ENCODE data around the gene CD8B.

Gene CD8B

DNA sequence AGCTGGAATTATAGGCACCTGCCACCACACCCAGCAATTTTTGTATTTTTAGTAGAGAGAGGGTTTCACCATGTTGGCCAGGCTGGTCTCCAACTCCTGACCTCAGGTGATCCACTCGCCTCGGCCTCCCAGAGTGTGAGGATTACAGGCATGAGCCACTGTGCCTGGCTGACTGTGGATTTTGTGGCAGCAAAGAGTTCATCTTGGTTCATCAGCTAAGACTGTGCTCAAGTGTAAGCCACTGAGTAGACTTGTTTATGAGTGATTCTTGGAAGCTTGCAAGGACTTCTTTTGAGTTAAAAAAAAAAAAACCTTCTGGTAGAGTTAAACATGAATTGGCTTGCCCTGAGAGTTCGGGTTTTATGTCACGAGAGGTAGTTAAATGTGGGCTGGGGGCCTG is 34.7 kb downstream of the CD8B start:
- H3K4me2 ChIP-seq (ENCODE audit: low read length) = no peak overlapping the region
- no peak overlapping the region for H3K9ac ChIP-seq (ENCODE audit: low read length)
- H3K4me3 ChIP-seq (ENCODE audit: low read depth, low read length, poor library complexity, severe bottlenecking) = no peak overlapping the region
- H3K27me3 ChIP-seq (ENCODE audit: insufficient read depth, low read length) = no peaks in the 10 kb centered on the region
- no peaks in the 10 kb centered on the region for H3F3A ChIP-seq (ENCODE audit: insufficient read depth, low read length)
- H3K27ac ChIP-seq (ENCODE audit: low read depth, low read length, poor library complexity, severe bottlenecking) = no peak overlapping the region
- no peaks in the 10 kb centered on the region for H3K36me3 ChIP-seq (ENCODE audit: insufficient read depth, low read length)
- no peaks in the 10 kb centered on the region for H3K4me1 ChIP-seq (ENCODE audit: insufficient read depth, low read length, severe bottlenecking)
- H2AFZ ChIP-seq (ENCODE audit: low read length) = no peak overlapping the region
- TF ChIP-seq, protein P1, sequence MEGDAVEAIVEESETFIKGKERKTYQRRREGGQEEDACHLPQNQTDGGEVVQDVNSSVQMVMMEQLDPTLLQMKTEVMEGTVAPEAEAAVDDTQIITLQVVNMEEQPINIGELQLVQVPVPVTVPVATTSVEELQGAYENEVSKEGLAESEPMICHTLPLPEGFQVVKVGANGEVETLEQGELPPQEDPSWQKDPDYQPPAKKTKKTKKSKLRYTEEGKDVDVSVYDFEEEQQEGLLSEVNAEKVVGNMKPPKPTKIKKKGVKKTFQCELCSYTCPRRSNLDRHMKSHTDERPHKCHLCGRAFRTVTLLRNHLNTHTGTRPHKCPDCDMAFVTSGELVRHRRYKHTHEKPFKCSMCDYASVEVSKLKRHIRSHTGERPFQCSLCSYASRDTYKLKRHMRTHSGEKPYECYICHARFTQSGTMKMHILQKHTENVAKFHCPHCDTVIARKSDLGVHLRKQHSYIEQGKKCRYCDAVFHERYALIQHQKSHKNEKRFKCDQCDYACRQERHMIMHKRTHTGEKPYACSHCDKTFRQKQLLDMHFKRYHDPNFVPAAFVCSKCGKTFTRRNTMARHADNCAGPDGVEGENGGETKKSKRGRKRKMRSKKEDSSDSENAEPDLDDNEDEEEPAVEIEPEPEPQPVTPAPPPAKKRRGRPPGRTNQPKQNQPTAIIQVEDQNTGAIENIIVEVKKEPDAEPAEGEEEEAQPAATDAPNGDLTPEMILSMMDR (IDR thresholded peaks at IDR 0.05; ENCODE audit: low read length) = no peak
- TF ChIP-seq EZH2 (IDR thresholded peaks at IDR 0.05; ENCODE audit: borderline replicate concordance, low read length) = no peak
- H3K9me3 ChIP-seq (ENCODE audit: low read length) = no peaks in the 10 kb centered on the region
- no peaks in the 10 kb centered on the region for H3K79me2 ChIP-seq (ENCODE audit: insufficient read depth, low read length)
- no peaks in the 10 kb centered on the region for H4K20me1 ChIP-seq (ENCODE audit: insufficient read depth, low read length)
- H3K9me2 ChIP-seq (ENCODE audit: low read depth, low read length) = no peaks in the 10 kb centered on the region

DNA sequence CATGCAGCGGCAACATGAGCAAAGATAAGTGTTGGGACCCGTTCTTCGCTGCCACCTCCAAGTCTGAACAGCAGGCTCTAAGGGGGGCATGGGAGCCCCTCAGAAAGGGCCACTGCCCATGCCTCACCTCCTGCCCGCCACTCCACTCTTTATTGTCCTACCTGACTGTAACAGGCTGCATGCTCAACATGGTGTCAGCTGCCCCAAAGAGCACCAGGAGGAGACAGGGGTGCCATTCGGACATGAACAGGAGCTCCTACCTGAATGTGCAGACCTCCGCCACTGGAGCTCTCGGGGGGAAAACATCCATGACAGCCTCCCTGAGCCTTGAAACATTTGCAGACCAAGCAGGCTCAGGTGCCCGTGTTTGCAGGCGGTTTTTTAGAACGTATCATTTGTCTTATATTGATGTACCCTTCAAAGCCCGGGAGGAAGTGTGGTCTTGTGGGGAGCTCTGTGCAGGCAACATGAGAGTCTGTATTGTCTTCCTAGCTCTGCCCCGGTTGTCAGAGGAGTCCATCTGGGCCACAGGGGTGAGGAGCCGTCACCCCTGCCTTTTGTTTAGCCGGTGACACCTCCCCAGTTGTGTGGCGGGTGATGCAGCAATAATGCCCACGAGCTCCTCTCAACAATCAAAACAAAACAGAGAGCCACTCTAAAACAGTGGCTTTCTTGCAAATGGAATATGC is 35.8 kb downstream of the CD8B start:
- Histone ChIP-seq H3K36me3 (ENCODE audit: insufficient read depth, low read length) (no peaks in the 10 kb centered on the region), H4K20me1 (ENCODE audit: insufficient read depth, low read length) (no peaks in the 10 kb centered on the region), H3K9me2 (ENCODE audit: low read depth, low read length) (no peaks in the 10 kb centered on the region), H3K9ac (ENCODE audit: low read length) (no peak overlapping the region), H3K27me3 (ENCODE audit: insufficient read depth, low read length) (no peaks in the 10 kb centered on the region), H3K4me3 (ENCODE audit: low read depth, low read length, poor library complexity, severe bottlenecking) (no peak overlapping the region), H2AFZ (ENCODE audit: low read length) (no peak overlapping the region), H3K27ac (ENCODE audit: low read depth, low read length, poor library complexity, severe bottlenecking) (no peak overlapping the region), H3K79me2 (ENCODE audit: insufficient read depth, low read length) (no peaks in the 10 kb centered on the region), H3K4me1 (ENCODE audit: insufficient read depth, low read length, severe bottlenecking) (no peaks in the 10 kb centered on the region), H3K9me3 (ENCODE audit: low read length) (no peaks in the 10 kb centered on the region), H3F3A (ENCODE audit: insufficient read depth, low read length) (no peaks in the 10 kb centered on the region), H3K4me2 (ENCODE audit: low read length) (no peak overlapping the region)
- TF ChIP-seq, protein P1 (IDR thresholded peaks at IDR 0.05; ENCODE audit: low read length) = no peak
- TF ChIP-seq EZH2 (IDR thresholded peaks at IDR 0.05; ENCODE audit: borderline replicate concordance, low read length) = no peak

DNA sequence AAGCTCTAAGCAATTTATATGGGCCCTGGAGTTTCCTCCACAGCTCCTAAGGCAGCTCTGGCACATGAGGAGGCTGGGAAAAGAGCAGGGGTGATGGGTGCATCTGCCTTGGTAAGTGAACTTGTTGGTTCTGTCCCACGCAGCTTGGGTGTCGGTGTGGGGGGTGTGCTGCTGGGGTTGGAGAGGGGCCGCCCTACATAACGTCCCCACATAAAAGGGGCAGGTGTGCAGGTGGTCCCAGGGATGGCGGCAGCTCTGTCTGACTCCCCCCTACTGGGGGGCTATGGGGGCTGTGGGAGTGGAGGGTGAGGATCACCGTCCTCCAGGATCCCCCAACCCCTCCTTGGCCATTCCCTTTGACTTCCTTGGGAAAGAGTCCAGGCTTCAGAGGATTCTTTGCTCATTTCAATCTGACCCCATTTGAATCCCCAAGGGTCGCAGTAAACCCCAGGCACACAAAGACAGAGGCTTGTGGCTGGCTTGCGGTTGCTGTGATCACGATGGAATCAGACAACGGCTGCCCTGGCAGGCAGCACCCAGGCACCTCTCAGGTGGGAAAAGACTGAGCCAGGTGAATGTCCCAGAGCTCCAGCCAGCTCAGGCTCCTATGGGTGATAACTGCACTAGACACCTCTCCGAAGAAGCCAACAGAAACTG is 36.5 kb downstream of the CD8B start:
- Histone ChIP-seq H2AFZ (ENCODE audit: low read length) (no peak overlapping the region), H3K4me3 (ENCODE audit: low read depth, low read length, poor library complexity, severe bottlenecking) (no peak overlapping the region), H3K9me3 (ENCODE audit: low read length) (no peaks in the 10 kb centered on the region), H3K27ac (ENCODE audit: low read depth, low read length, poor library complexity, severe bottlenecking) (no peak overlapping the region), H3K79me2 (ENCODE audit: insufficient read depth, low read length) (no peaks in the 10 kb centered on the region), H3K4me2 (ENCODE audit: low read length) (no peak overlapping the region), H3K27me3 (ENCODE audit: insufficient read depth, low read length) (no peaks in the 10 kb centered on the region), H4K20me1 (ENCODE audit: insufficient read depth, low read length) (no peaks in the 10 kb centered on the region), H3K9me2 (ENCODE audit: low read depth, low read length) (no peaks in the 10 kb centered on the region), H3K9ac (ENCODE audit: low read length) (no peak overlapping the region), H3K4me1 (ENCODE audit: insufficient read depth, low read length, severe bottlenecking) (no peaks in the 10 kb centered on the region), H3K36me3 (ENCODE audit: insufficient read depth, low read length) (no peaks in the 10 kb centered on the region), H3F3A (ENCODE audit: insufficient read depth, low read length) (no peaks in the 10 kb centered on the region)
- TF ChIP-seq, protein P1 (IDR thresholded peaks at IDR 0.05; ENCODE audit: low read length) = no peak
- no peak for TF ChIP-seq EZH2 (IDR thresholded peaks at IDR 0.05; ENCODE audit: borderline replicate concordance, low read length)
